Measurements from ENCODE around the gene DIAPH3.

- TF ChIP-seq SPI1 (IDR thresholded peaks at IDR 0.05; ENCODE audit: low read depth, low read length) (no peak), POLR2AphosphoS5 (IDR thresholded peaks at IDR 0.05; ENCODE audit: low read depth, low read length) (no peak), POLR2A (IDR thresholded peaks at IDR 0.05; ENCODE audit: low read depth, low read length) (no peak), TAF1 (IDR thresholded peaks at IDR 0.05; ENCODE audit: low read depth, low read length) (no peak), POU2F2 (IDR thresholded peaks at IDR 0.05; ENCODE audit: low read depth, low read length) (no peak)
These were observed 420.5 kb downstream of the DIAPH3 start for GRCh38 chr13:59743195-59743594.
